ENCODE data around the gene LAD1.

The LAD1 gene, protein sequence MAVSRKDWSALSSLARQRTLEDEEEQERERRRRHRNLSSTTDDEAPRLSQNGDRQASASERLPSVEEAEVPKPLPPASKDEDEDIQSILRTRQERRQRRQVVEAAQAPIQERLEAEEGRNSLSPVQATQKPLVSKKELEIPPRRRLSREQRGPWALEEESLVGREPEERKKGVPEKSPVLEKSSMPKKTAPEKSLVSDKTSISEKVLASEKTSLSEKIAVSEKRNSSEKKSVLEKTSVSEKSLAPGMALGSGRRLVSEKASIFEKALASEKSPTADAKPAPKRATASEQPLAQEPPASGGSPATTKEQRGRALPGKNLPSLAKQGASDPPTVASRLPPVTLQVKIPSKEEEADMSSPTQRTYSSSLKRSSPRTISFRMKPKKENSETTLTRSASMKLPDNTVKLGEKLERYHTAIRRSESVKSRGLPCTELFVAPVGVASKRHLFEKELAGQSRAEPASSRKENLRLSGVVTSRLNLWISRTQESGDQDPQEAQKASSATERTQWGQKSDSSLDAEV

GRCh38 chr1:201399018-201399351 is at the start of gene LAD1:
LAD1 (minus strand) TSS chr1:201399324; CDS start chr1:201399306, 18 bp downstream.
- ChIA-PET POLR2A (ENCODE audit: low non-redundant PET) (interaction anchor here (0.9 kb wide), 1 partner anchor 68 kb away, joined by 3 read pairs; no protein-coding TSS in a partner anchor), CTCF (interaction anchor here (0.6 to 3.5 kb wide), 4 partner anchors 10 to 114 kb away, joined by 4 to 20 read pairs (median 8); no protein-coding TSS in a partner anchor)
- TF ChIP-seq, protein P1, sequence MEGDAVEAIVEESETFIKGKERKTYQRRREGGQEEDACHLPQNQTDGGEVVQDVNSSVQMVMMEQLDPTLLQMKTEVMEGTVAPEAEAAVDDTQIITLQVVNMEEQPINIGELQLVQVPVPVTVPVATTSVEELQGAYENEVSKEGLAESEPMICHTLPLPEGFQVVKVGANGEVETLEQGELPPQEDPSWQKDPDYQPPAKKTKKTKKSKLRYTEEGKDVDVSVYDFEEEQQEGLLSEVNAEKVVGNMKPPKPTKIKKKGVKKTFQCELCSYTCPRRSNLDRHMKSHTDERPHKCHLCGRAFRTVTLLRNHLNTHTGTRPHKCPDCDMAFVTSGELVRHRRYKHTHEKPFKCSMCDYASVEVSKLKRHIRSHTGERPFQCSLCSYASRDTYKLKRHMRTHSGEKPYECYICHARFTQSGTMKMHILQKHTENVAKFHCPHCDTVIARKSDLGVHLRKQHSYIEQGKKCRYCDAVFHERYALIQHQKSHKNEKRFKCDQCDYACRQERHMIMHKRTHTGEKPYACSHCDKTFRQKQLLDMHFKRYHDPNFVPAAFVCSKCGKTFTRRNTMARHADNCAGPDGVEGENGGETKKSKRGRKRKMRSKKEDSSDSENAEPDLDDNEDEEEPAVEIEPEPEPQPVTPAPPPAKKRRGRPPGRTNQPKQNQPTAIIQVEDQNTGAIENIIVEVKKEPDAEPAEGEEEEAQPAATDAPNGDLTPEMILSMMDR (conservative IDR thresholded peaks at IDR 0.05; ENCODE audit: low read depth), result no peak
- peak within 1 kb of the TSS; percentile 91 for H3K27ac ChIP-seq
- no peak for DNase-seq (ENCODE audit: low spot score)

GRCh38 chr1:201447903-201448871 is 49.1 kb upstream of the LAD1 start:
- TF ChIP-seq, protein P1 (conservative IDR thresholded peaks at IDR 0.05; ENCODE audit: low read depth), result peak; percentile 90
- DNase-seq (ENCODE audit: low spot score), result peak; percentile 91
- ChIA-PET CTCF (interaction anchor here (0.5 to 7.3 kb wide), 35 partner anchors 9 to 680 kb away, joined by 3 to 77 read pairs (median 4); partner anchors contain the start of genes CSRP1 and PHLDA3), POLR2A (ENCODE audit: low non-redundant PET) (interaction anchor here (0.6 to 1.7 kb wide), 6 partner anchors 12 to 68 kb away, joined by 5 to 10 read pairs (median 8); partner anchors contain the start of gene PHLDA3)
- H3K27ac ChIP-seq, result peak overlapping the region; percentile 58

DNA sequence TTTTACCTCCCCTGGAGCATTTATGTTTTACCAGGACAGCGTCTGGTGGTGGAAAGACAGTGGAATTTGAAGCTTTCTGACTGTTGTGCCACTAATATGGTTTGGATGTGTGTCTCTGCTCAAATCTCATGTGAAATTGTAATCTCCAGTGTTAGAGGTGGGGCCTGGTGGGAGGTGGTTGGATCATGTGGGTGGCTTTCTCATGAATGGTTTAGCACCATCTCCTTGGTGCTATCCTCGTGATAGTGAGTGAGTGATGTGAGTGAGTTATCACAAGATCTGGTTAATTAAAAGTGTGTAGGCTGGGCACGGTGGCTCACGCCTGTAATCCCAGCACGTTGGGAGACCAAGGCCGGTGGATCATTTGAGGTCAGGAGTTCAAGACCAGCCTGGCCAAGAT is 46.2 kb upstream of the LAD1 start:
- CTCF ChIA-PET, result interaction anchor here (2.1 to 7.3 kb wide), 3 partner anchors 11 to 68 kb away, joined by 11 to 77 read pairs (median 57); no protein-coding TSS in a partner anchor
- no peak for DNase-seq (ENCODE audit: low spot score)
- TF ChIP-seq, protein P1 (conservative IDR thresholded peaks at IDR 0.05; ENCODE audit: low read depth), result no peak
- POLR2A ChIA-PET (ENCODE audit: low non-redundant PET), result no interaction called here
- H3K27ac ChIP-seq, result no peak overlapping the region

DNA sequence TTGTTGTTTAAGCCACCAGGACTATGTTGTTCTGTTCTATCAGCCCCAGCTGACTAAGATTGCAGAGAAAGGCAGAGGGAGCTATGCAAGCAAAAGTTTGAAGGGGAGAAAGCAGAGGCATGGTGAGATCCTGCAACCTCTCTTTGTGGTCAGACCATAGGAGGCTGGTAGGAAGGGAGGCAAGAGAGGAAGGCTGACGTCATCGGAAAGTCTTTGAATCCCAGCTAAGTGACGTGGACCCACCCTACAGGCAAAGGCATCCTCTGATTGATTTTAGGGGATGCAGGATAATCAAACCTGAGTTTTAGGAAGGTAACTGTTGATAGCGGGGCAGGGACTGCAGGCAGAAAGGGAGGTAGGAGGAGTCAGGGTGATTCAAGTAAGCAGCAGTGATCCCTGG is 45.7 kb upstream of the LAD1 start:
- DNase-seq (ENCODE audit: low spot score), result no peak
- TF ChIP-seq, protein P1 (conservative IDR thresholded peaks at IDR 0.05; ENCODE audit: low read depth), result no peak
- CTCF ChIA-PET, result interaction anchor here (2.1 to 7.3 kb wide), 3 partner anchors 10 to 68 kb away, joined by 11 to 77 read pairs (median 57); no protein-coding TSS in a partner anchor
- POLR2A ChIA-PET (ENCODE audit: low non-redundant PET), result no interaction called here
- H3K27ac ChIP-seq, result no peak overlapping the region

DNA sequence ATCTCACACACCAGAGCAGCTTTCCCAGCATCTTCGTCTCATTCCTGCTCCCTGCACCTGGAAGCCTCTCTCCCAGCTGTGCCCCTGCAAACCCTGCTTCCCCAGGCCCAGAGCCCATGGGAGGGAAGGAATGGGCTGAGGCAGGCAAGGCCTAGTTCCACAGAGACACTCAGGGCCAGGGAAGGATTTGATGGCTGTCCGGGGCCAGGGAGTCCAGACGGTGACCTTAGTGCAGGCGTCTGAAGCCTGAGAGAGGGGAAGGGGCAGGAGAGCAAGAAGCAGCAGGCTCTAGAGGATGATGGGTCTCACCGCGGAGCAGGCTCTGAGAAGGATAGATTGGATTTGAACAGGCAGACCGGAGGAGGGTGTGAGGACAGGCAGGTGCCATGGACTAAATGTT is 44.6 kb upstream of the LAD1 start:
- no peak for DNase-seq (ENCODE audit: low spot score)
- TF ChIP-seq, protein P1 (conservative IDR thresholded peaks at IDR 0.05; ENCODE audit: low read depth), result no peak
- CTCF ChIA-PET, result interaction anchor here (0.6 kb wide), 1 partner anchor 239 kb away, joined by 3 read pairs; no protein-coding TSS in a partner anchor
- H3K27ac ChIP-seq, result 0 out of 2 replicates have a peak overlapping the region, but pooled peaks have one; percentile 20
- POLR2A ChIA-PET (ENCODE audit: low non-redundant PET), result no interaction called here
